ENCODE data around the gene DNAJC9. TPM values are rescaled to one million over a fixed set of nuclear protein-coding genes. Genes with fewer than 3 reads are reported as not detected.

DNAJC9 gene
- total RNA-seq (10 to 100 TPM in 1 of 2 donors, 1 to 10 TPM in 1; 9.5 to 12.4 TPM), polyA plus RNA-seq (10 to 100 TPM in 1 of 2 donors, 1 to 10 TPM in 1; 8.0 to 13.5 TPM)
- long read RNA-seq, donor 1, transcript DNAJC9-201 (5 exons, 3,032 nt) = major isoform, 54 of 75 reads
- long read RNA-seq, donor 1, partial matches to known transcripts = 5 of 75 reads
- long read RNA-seq, donor 1, other reads (novel, unspliced or antisense) = 16 of 75 reads
- long read RNA-seq, donor 2, transcript DNAJC9-201 (5 exons, 3,032 nt) = major isoform, 7 of 13 reads
- long read RNA-seq, donor 2, partial matches to known transcripts = 2 of 13 reads
- long read RNA-seq, donor 2, other reads (novel, unspliced or antisense) = 4 of 13 reads

- H3K4me3 ChIP-seq (ENCODE audit: low read length in 2 of 2) = peak within 1 kb of the TSS; percentile 73 to 82
- intact Hi-C loops (cut with DNase I) = no loop called here
- H3K27ac ChIP-seq (ENCODE audit: low read depth in 1 of 2, low read length in 2 of 2) = peak within 1 kb of the TSS; percentile 69 to 73
- WGBS, 2 donors = 0% methylated on average over 78 of the region's 78 CpGs
- ATAC-seq (ENCODE audit: low FRiP score) (peak; percentile 97), DNase-seq (peak; percentile 97 to 99)
- peaks cover 0 to 3% of the 10 kb centered on the region in 2 donors for H3K27me3 ChIP-seq (ENCODE audit: control insufficient read depth in 1 of 2, insufficient read depth in 2 of 2, low read length in 1 of 2)
- H3K9me3 ChIP-seq (ENCODE audit: control insufficient read depth, low read length) = no peaks in the 10 kb centered on the region
- H3K36me3 ChIP-seq (ENCODE audit: control insufficient read depth in 1 of 2, insufficient read depth in 2 of 2, low read length in 1 of 2) = no peaks in the 10 kb centered on the region
- H3K4me1 ChIP-seq (ENCODE audit: control insufficient read depth in 1 of 2, insufficient read depth in 2 of 2, low read length in 2 of 2) = peaks cover 0 to 4% of the 10 kb centered on the region in 2 donors
Observed at GRCh38 chr10:73246646-73247508, at the start of gene DNAJC9. TSS of gene DNAJC9 (minus strand) at chr10:73247255. CDS start at chr10:73247189, 66 bp downstream.

GRCh38 chr10:73293461-73293860 is 46.4 kb upstream of the DNAJC9 start:
- ATAC-seq (ENCODE audit: low FRiP score) = no peak
- intact Hi-C loops (cut with DNase I) = no loop called here
- Histone ChIP-seq H3K9me3 (ENCODE audit: control insufficient read depth, low read length) (no peaks in the 10 kb centered on the region), H3K27ac (ENCODE audit: low read depth in 1 of 2, low read length in 2 of 2) (no peak overlapping the region), H3K4me3 (ENCODE audit: low read length in 2 of 2) (no peak overlapping the region), H3K4me1 (ENCODE audit: control insufficient read depth in 1 of 2, insufficient read depth in 2 of 2, low read length in 2 of 2) (no peaks in the 10 kb centered on the region), H3K36me3 (ENCODE audit: control insufficient read depth in 1 of 2, insufficient read depth in 2 of 2, low read length in 1 of 2) (no peaks in the 10 kb centered on the region), H3K27me3 (ENCODE audit: control insufficient read depth in 1 of 2, insufficient read depth in 2 of 2, low read length in 1 of 2) (no peaks in the 10 kb centered on the region)
- WGBS, 2 donors = 68 to 73% methylated on average over 3 of the region's 3 CpGs
- no peak for DNase-seq

GRCh38 chr10:73289958-73290357 is 42.9 kb upstream of the DNAJC9 start:
- Histone ChIP-seq H3K27me3 (ENCODE audit: control insufficient read depth in 1 of 2, insufficient read depth in 2 of 2, low read length in 1 of 2) (no peaks in the 10 kb centered on the region), H3K9me3 (ENCODE audit: control insufficient read depth, low read length) (no peaks in the 10 kb centered on the region), H3K4me3 (ENCODE audit: low read length in 2 of 2) (no peak overlapping the region), H3K4me1 (ENCODE audit: control insufficient read depth in 1 of 2, insufficient read depth in 2 of 2, low read length in 2 of 2) (no peaks in the 10 kb centered on the region), H3K27ac (ENCODE audit: low read depth in 1 of 2, low read length in 2 of 2) (no peak overlapping the region), H3K36me3 (ENCODE audit: control insufficient read depth in 1 of 2, insufficient read depth in 2 of 2, low read length in 1 of 2) (no peaks in the 10 kb centered on the region)
- ATAC-seq (ENCODE audit: low FRiP score) (no peak), DNase-seq (no peak)
- WGBS, 2 donors = 94 to 99% methylated on average over 1 of the region's 1 CpG
- intact Hi-C loops (cut with DNase I) = no loop called here

GRCh38 chr10:73287441-73287840 is 40.4 kb upstream of the DNAJC9 start:
- intact Hi-C loops (cut with DNase I) = no loop called here
- ATAC-seq (ENCODE audit: low FRiP score) (no peak), DNase-seq (no peak)
- Histone ChIP-seq H3K27ac (ENCODE audit: low read depth in 1 of 2, low read length in 2 of 2) (no peak overlapping the region), H3K4me1 (ENCODE audit: control insufficient read depth in 1 of 2, insufficient read depth in 2 of 2, low read length in 2 of 2) (no peaks in the 10 kb centered on the region), H3K36me3 (ENCODE audit: control insufficient read depth in 1 of 2, insufficient read depth in 2 of 2, low read length in 1 of 2) (no peaks in the 10 kb centered on the region), H3K9me3 (ENCODE audit: control insufficient read depth, low read length) (no peaks in the 10 kb centered on the region), H3K27me3 (ENCODE audit: control insufficient read depth in 1 of 2, insufficient read depth in 2 of 2, low read length in 1 of 2) (no peaks in the 10 kb centered on the region), H3K4me3 (ENCODE audit: low read length in 2 of 2) (no peak overlapping the region)
- WGBS, 2 donors = 85 to 92% methylated on average over 1 of the region's 1 CpG

- no peak overlapping the region for H3K4me3 ChIP-seq (ENCODE audit: low read length in 2 of 2)
- ATAC-seq (ENCODE audit: low FRiP score) = no peak
- H3K4me1 ChIP-seq (ENCODE audit: control insufficient read depth in 1 of 2, insufficient read depth in 2 of 2, low read length in 2 of 2) = no peaks in the 10 kb centered on the region
- DNase-seq = no peak
- no peaks in the 10 kb centered on the region for H3K36me3 ChIP-seq (ENCODE audit: control insufficient read depth in 1 of 2, insufficient read depth in 2 of 2, low read length in 1 of 2)
- intact Hi-C loops (cut with DNase I) = no loop called here
- H3K9me3 ChIP-seq (ENCODE audit: control insufficient read depth, low read length) = no peaks in the 10 kb centered on the region
- 88 to 90% methylated on average over 3 of the region's 3 CpGs for WGBS, 2 donors
- no peak overlapping the region for H3K27ac ChIP-seq (ENCODE audit: low read depth in 1 of 2, low read length in 2 of 2)
- no peaks in the 10 kb centered on the region for H3K27me3 ChIP-seq (ENCODE audit: control insufficient read depth in 1 of 2, insufficient read depth in 2 of 2, low read length in 1 of 2)
Observed at GRCh38 chr10:73281097-73281496, 34.0 kb upstream of the DNAJC9 start.

- intact Hi-C loops (cut with DNase I) = no loop called here
- WGBS, 2 donors = 88 to 89% methylated on average over 2 of the region's 2 CpGs
- H3K4me1 ChIP-seq (ENCODE audit: control insufficient read depth in 1 of 2, insufficient read depth in 2 of 2, low read length in 2 of 2) = no peaks in the 10 kb centered on the region
- H3K9me3 ChIP-seq (ENCODE audit: control insufficient read depth, low read length) = no peaks in the 10 kb centered on the region
- DNase-seq = no peak
- no peaks in the 10 kb centered on the region for H3K36me3 ChIP-seq (ENCODE audit: control insufficient read depth in 1 of 2, insufficient read depth in 2 of 2, low read length in 1 of 2)
- H3K27ac ChIP-seq (ENCODE audit: low read depth in 1 of 2, low read length in 2 of 2) = no peak overlapping the region
- no peak overlapping the region for H3K4me3 ChIP-seq (ENCODE audit: low read length in 2 of 2)
- no peak for ATAC-seq (ENCODE audit: low FRiP score)
- no peaks in the 10 kb centered on the region for H3K27me3 ChIP-seq (ENCODE audit: control insufficient read depth in 1 of 2, insufficient read depth in 2 of 2, low read length in 1 of 2)
Observed at GRCh38 chr10:73264423-73264822, 17.4 kb upstream of the DNAJC9 start.

- Histone ChIP-seq H3K4me1 (ENCODE audit: control insufficient read depth in 1 of 2, insufficient read depth in 2 of 2, low read length in 2 of 2) (no peaks in the 10 kb centered on the region), H3K27ac (ENCODE audit: low read depth in 1 of 2, low read length in 2 of 2) (no peak overlapping the region), H3K27me3 (ENCODE audit: control insufficient read depth in 1 of 2, insufficient read depth in 2 of 2, low read length in 1 of 2) (no peaks in the 10 kb centered on the region), H3K9me3 (ENCODE audit: control insufficient read depth, low read length) (no peaks in the 10 kb centered on the region), H3K4me3 (ENCODE audit: low read length in 2 of 2) (no peak overlapping the region), H3K36me3 (ENCODE audit: control insufficient read depth in 1 of 2, insufficient read depth in 2 of 2, low read length in 1 of 2) (no peaks in the 10 kb centered on the region)
- ATAC-seq (ENCODE audit: low FRiP score) (no peak), DNase-seq (no peak)
- WGBS, 2 donors = 52 to 58% methylated on average over 1 of the region's 1 CpG
- intact Hi-C loops (cut with DNase I) = no loop called here
Observed at GRCh38 chr10:73263693-73264347, 16.8 kb upstream of the DNAJC9 start.

- no peak overlapping the region for H3K4me3 ChIP-seq (ENCODE audit: low read length in 2 of 2)
- WGBS, 2 donors = 65 to 69% methylated on average over 5 of the region's 5 CpGs
- intact Hi-C loops (cut with DNase I) = no loop called here
- ATAC-seq (ENCODE audit: low FRiP score) = no peak
- H3K27ac ChIP-seq (ENCODE audit: low read depth in 1 of 2, low read length in 2 of 2) = no peak overlapping the region
- H3K27me3 ChIP-seq (ENCODE audit: control insufficient read depth in 1 of 2, insufficient read depth in 2 of 2, low read length in 1 of 2) = no peaks in the 10 kb centered on the region
- H3K9me3 ChIP-seq (ENCODE audit: control insufficient read depth, low read length) = no peaks in the 10 kb centered on the region
- no peaks in the 10 kb centered on the region for H3K4me1 ChIP-seq (ENCODE audit: control insufficient read depth in 1 of 2, insufficient read depth in 2 of 2, low read length in 2 of 2)
- DNase-seq = no peak
- no peaks in the 10 kb centered on the region for H3K36me3 ChIP-seq (ENCODE audit: control insufficient read depth in 1 of 2, insufficient read depth in 2 of 2, low read length in 1 of 2)
Observed at GRCh38 chr10:73262880-73263555, 16.0 kb upstream of the DNAJC9 start.

All from aorta (tissue), 5 donors.